Stimulated activated memory B cell treated with anti-CD40 and anti-IgM and Interleukin-4, amounts not matched to agents 10 μg/mL and 1 μg/mL and 100 μg/mL, for 72 hours (primary cell): Measurements from ENCODE around the gene MRPS34.

ENCODE experiments used
- ATAC-seq: fragments of 150-1000 bp; cut with Tn5 transposase; 2 replicates; pipeline ENCODE4 v1.10.0; 2021
- H3K27ac Mint-ChIP-seq: one replicate; pipeline ENCODE4 v1.8.0; 2022; ENCODE audit warnings: mild to moderate bottlenecking, mixed read lengths
- H3K27me3 Mint-ChIP-seq: one replicate; pipeline ENCODE4 v1.8.0; 2022; ENCODE audit warnings: mixed read lengths
- H3K36me3 Mint-ChIP-seq: one replicate; pipeline ENCODE4 v1.8.0; 2022; ENCODE audit warnings: mixed read lengths
- H3K4me1 Mint-ChIP-seq: one replicate; pipeline ENCODE4 v1.8.0; 2022; ENCODE audit warnings: mixed read lengths
- H3K4me3 Mint-ChIP-seq: one replicate; pipeline ENCODE4 v1.8.0; 2022; ENCODE audit warnings: mild to moderate bottlenecking, moderate library complexity, mixed read lengths
- H3K9me3 Mint-ChIP-seq: one replicate; pipeline ENCODE4 v1.8.0; 2022; ENCODE audit warnings: mixed read lengths

The MRPS34 gene

GRCh38 chr16:1761751-1762150, 11.2 kb downstream of the MRPS34 start:
- no peak overlapping the region for H3K4me3 Mint-ChIP-seq
- H3K36me3 Mint-ChIP-seq: peaks cover 38% of the 10 kb centered on the region
- ATAC-seq: no peak
- H3K9me3 Mint-ChIP-seq: no peaks in the 10 kb centered on the region
- H3K27me3 Mint-ChIP-seq: no peaks in the 10 kb centered on the region
- H3K4me1 Mint-ChIP-seq: no peaks in the 10 kb centered on the region
- H3K27ac Mint-ChIP-seq: no peak overlapping the region

GRCh38 chr16:1760911-1761310, 12.0 kb downstream of the MRPS34 start:
- no peaks in the 10 kb centered on the region for H3K27me3 Mint-ChIP-seq
- H3K9me3 Mint-ChIP-seq: no peaks in the 10 kb centered on the region
- H3K36me3 Mint-ChIP-seq: peaks cover 33% of the 10 kb centered on the region
- no peaks in the 10 kb centered on the region for H3K4me1 Mint-ChIP-seq
- ATAC-seq: no peak
- H3K27ac Mint-ChIP-seq: no peak overlapping the region
- no peak overlapping the region for H3K4me3 Mint-ChIP-seq

- H3K27me3 Mint-ChIP-seq: no peaks in the 10 kb centered on the region
- peaks cover 38% of the 10 kb centered on the region for H3K36me3 Mint-ChIP-seq
- H3K9me3 Mint-ChIP-seq: no peaks in the 10 kb centered on the region
- H3K4me1 Mint-ChIP-seq: no peaks in the 10 kb centered on the region
- ATAC-seq: no peak
- H3K4me3 Mint-ChIP-seq: no peak overlapping the region
- no peak overlapping the region for H3K27ac Mint-ChIP-seq
These were observed 13.4 kb downstream of the MRPS34 start for GRCh38 chr16:1759511-1759910.

- no peaks in the 10 kb centered on the region for H3K4me1 Mint-ChIP-seq
- no peak overlapping the region for H3K4me3 Mint-ChIP-seq
- no peak for ATAC-seq
- peaks cover 42% of the 10 kb centered on the region for H3K36me3 Mint-ChIP-seq
- no peaks in the 10 kb centered on the region for H3K9me3 Mint-ChIP-seq
- H3K27me3 Mint-ChIP-seq: no peaks in the 10 kb centered on the region
- H3K27ac Mint-ChIP-seq: no peak overlapping the region
These were observed 14.0 kb downstream of the MRPS34 start for GRCh38 chr16:1758923-1759322.

GRCh38 chr16:1757714-1758461, 15.0 kb downstream of the MRPS34 start:
- Mint-ChIP-seq H3K27ac (no peak overlapping the region), H3K4me1 (no peaks in the 10 kb centered on the region), H3K9me3 (no peaks in the 10 kb centered on the region), H3K36me3 (peaks cover 42% of the 10 kb centered on the region), H3K4me3 (no peak overlapping the region), H3K27me3 (no peaks in the 10 kb centered on the region)
- ATAC-seq: no peak

GRCh38 chr16:1754204-1754603, 18.7 kb downstream of the MRPS34 start:
- H3K9me3 Mint-ChIP-seq: no peaks in the 10 kb centered on the region
- no peak overlapping the region for H3K27ac Mint-ChIP-seq
- H3K27me3 Mint-ChIP-seq: no peaks in the 10 kb centered on the region

GRCh38 chr16:1752853-1753252, 20.1 kb downstream of the MRPS34 start:
- Mint-ChIP-seq H3K9me3 (no peaks in the 10 kb centered on the region), H3K27ac (no peak overlapping the region), H3K4me3 (no peak overlapping the region), H3K27me3 (no peaks in the 10 kb centered on the region), H3K4me1 (no peaks in the 10 kb centered on the region), H3K36me3 (peaks cover 44% of the 10 kb centered on the region)
- no peak for ATAC-seq

More at GRCh38 chr16:1754204-1754603, 18.7 kb downstream of the MRPS34 start:
- Mint-ChIP-seq H3K36me3 (peaks cover 38% of the 10 kb centered on the region), H3K4me1 (no peaks in the 10 kb centered on the region), H3K4me3 (no peak overlapping the region)
- ATAC-seq: no peak

- no peaks in the 10 kb centered on the region for H3K4me1 Mint-ChIP-seq
- H3K9me3 Mint-ChIP-seq: no peaks in the 10 kb centered on the region
- no peaks in the 10 kb centered on the region for H3K27me3 Mint-ChIP-seq
- no peak for ATAC-seq
- H3K36me3 Mint-ChIP-seq: peaks cover 48% of the 10 kb centered on the region
- no peak overlapping the region for H3K4me3 Mint-ChIP-seq
- no peak overlapping the region for H3K27ac Mint-ChIP-seq
These were observed 21.0 kb downstream of the MRPS34 start for GRCh38 chr16:1751946-1752345.

GRCh38 chr16:1749152-1750117, 23.5 kb downstream of the MRPS34 start:
- H3K27me3 Mint-ChIP-seq: no peaks in the 10 kb centered on the region
- peaks cover 47% of the 10 kb centered on the region for H3K36me3 Mint-ChIP-seq
- H3K4me1 Mint-ChIP-seq: no peaks in the 10 kb centered on the region
- ATAC-seq: no peak
- H3K9me3 Mint-ChIP-seq: no peaks in the 10 kb centered on the region
- no peak overlapping the region for H3K27ac Mint-ChIP-seq
- no peak overlapping the region for H3K4me3 Mint-ChIP-seq

- ATAC-seq: no peak
- H3K27me3 Mint-ChIP-seq: no peaks in the 10 kb centered on the region
- H3K4me1 Mint-ChIP-seq: no peaks in the 10 kb centered on the region
- H3K27ac Mint-ChIP-seq: no peak overlapping the region
- no peaks in the 10 kb centered on the region for H3K9me3 Mint-ChIP-seq
- no peak overlapping the region for H3K4me3 Mint-ChIP-seq
- H3K36me3 Mint-ChIP-seq: peaks cover 49% of the 10 kb centered on the region
These were observed 25.0 kb downstream of the MRPS34 start for GRCh38 chr16:1747934-1748333.

- no peak for ATAC-seq
- H3K27ac Mint-ChIP-seq: no peak overlapping the region
- H3K36me3 Mint-ChIP-seq: peaks cover 37% of the 10 kb centered on the region
- no peak overlapping the region for H3K4me3 Mint-ChIP-seq
- no peaks in the 10 kb centered on the region for H3K4me1 Mint-ChIP-seq
- no peaks in the 10 kb centered on the region for H3K9me3 Mint-ChIP-seq
- no peaks in the 10 kb centered on the region for H3K27me3 Mint-ChIP-seq
These were observed 26.2 kb downstream of the MRPS34 start for GRCh38 chr16:1746693-1747195.

- H3K9me3 Mint-ChIP-seq: no peaks in the 10 kb centered on the region
- no peak for ATAC-seq
- H3K27me3 Mint-ChIP-seq: no peaks in the 10 kb centered on the region
- H3K4me3 Mint-ChIP-seq: no peak overlapping the region
- peaks cover 34% of the 10 kb centered on the region for H3K36me3 Mint-ChIP-seq
- H3K4me1 Mint-ChIP-seq: no peaks in the 10 kb centered on the region
- H3K27ac Mint-ChIP-seq: no peak overlapping the region
These were observed 26.8 kb downstream of the MRPS34 start for GRCh38 chr16:1745900-1746692.

GRCh38 chr16:1745181-1745899, 27.6 kb downstream of the MRPS34 start:
- H3K36me3 Mint-ChIP-seq: peaks cover 34% of the 10 kb centered on the region
- H3K4me1 Mint-ChIP-seq: no peaks in the 10 kb centered on the region
- H3K4me3 Mint-ChIP-seq: no peak overlapping the region
- H3K27me3 Mint-ChIP-seq: no peaks in the 10 kb centered on the region
- peak overlapping the region; percentile 43 for H3K27ac Mint-ChIP-seq
- no peaks in the 10 kb centered on the region for H3K9me3 Mint-ChIP-seq
- ATAC-seq: no peak

GRCh38 chr16:1744338-1744840, 28.5 kb downstream of the MRPS34 start:
- Mint-ChIP-seq H3K27ac (peak overlapping the region; percentile 43), H3K4me1 (no peaks in the 10 kb centered on the region), H3K4me3 (no peak overlapping the region), H3K36me3 (peaks cover 34% of the 10 kb centered on the region), H3K9me3 (no peaks in the 10 kb centered on the region), H3K27me3 (no peaks in the 10 kb centered on the region)
- ATAC-seq: no peak
